Tibial nerve (tissue), 4 donors: ENCODE measurements around the gene ZNF792.

Experiments used
- EP300 ChIP-seq, 2 donors: sonication (generic); formaldehyde crosslinking; IDR thresholded peaks; one replicate each; pipeline ENCODE4 v1.6.1; 2017; ENCODE audit warnings: antibody characterized with exemption in 2 of 2, mild to moderate bottlenecking in 1 of 2
- POLR2A ChIP-seq, 2 donors: fragments of 450-650 bp; IDR thresholded peaks; one replicate each; pipeline ENCODE4 v1.6.1; 2017; ENCODE audit warnings: antibody characterized with exemption in 2 of 2, mild to moderate bottlenecking in 2 of 2, moderate library complexity in 2 of 2
- TF ChIP-seq, protein P1 (sequence below), 5 experiments: fragments of 200-600 bp in 3 of 5; fragments of 450-650 bp in 2 of 5; sonication (generic) in 3 of 5; IDR thresholded peaks; one replicate each; pipeline ENCODE4 v1.5.1; 2016 to 2019; ENCODE audit warnings: antibody characterized with exemption in 5 of 5, mild to moderate bottlenecking in 3 of 5, moderate library complexity in 2 of 5

DNA sequence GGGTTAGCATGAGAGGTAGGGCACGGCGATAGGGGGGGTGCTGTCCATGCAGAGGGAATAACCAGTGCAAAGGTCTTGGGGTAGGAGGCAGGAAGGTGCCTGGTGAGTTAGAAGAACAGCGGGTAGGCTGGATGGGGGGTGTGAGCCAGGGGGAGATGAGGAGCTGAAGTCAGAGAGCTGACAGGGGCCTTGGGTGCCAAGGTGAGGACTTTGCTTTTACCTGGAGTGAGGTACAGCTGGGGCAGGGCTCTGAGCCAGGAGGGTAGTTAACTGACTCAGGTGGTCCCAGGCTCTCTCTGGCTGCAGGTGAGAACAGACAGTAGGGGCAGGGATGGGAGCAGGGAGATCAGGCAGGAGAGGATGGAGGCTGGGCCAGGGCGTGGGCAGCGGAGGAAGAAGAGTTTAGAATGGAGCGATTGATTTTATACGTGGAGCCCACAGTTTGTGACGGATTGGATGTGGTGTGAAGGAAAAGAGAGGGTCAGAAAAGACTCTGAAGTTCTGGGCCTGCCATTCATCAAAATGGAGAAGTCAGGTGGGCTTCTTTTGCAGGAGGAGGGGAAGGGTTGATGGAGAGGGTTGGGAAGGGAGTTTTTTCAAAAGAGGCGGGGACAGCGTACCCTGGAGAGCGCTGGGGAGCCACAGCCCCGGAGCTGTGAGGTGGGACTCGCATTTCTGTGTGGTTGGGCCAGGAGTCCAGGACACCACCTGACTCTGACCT, 34.9 kb upstream of the ZNF792 start:
- TF ChIP-seq, protein P1, sequence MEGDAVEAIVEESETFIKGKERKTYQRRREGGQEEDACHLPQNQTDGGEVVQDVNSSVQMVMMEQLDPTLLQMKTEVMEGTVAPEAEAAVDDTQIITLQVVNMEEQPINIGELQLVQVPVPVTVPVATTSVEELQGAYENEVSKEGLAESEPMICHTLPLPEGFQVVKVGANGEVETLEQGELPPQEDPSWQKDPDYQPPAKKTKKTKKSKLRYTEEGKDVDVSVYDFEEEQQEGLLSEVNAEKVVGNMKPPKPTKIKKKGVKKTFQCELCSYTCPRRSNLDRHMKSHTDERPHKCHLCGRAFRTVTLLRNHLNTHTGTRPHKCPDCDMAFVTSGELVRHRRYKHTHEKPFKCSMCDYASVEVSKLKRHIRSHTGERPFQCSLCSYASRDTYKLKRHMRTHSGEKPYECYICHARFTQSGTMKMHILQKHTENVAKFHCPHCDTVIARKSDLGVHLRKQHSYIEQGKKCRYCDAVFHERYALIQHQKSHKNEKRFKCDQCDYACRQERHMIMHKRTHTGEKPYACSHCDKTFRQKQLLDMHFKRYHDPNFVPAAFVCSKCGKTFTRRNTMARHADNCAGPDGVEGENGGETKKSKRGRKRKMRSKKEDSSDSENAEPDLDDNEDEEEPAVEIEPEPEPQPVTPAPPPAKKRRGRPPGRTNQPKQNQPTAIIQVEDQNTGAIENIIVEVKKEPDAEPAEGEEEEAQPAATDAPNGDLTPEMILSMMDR (IDR thresholded peaks at IDR 0.05) = no peak
- no peak for TF ChIP-seq POLR2A (IDR thresholded peaks at IDR 0.05)
- TF ChIP-seq EP300 (IDR thresholded peaks at IDR 0.05) = no peak
